Cerebellar nuclear complex (tissue), 1 donor: ENCODE data around the gene ZNF385C.
"Not testable (repeated sequence)": the region's sequence is repeated elsewhere in the genome, so short reads cannot be mapped to it uniquely, and the experiment has no call there.

ENCODE experiments used
- DNase-seq, 2 experiments: peaks; one replicate each; lab custom pipeline; 2025; lab: John Stamatoyannopoulos, UW

Gene ZNF385C

GRCh38 chr17:42050393-42051012 lies 47.8 kb downstream of the ZNF385C start, which contains the start of gene C17orf113:
TSS of gene C17orf113 (minus strand) at chr17:42050601. CDS start at chr17:42043376, 7,225 bp downstream.
- peak in 1 of 2 experiments; percentile 8 for DNase-seq

- DNase-seq, result no peak
These were observed 48.4 kb downstream of the ZNF385C start for GRCh38 chr17:42049834-42050392.

GRCh38 chr17:42047343-42047742 lies 50.9 kb downstream of the ZNF385C start:
- no peak for DNase-seq

GRCh38 chr17:42045719-42046118 lies 52.6 kb downstream of the ZNF385C start:
- no peak for DNase-seq

- DNase-seq, result no peak
These were observed 55.5 kb downstream of the ZNF385C start for GRCh38 chr17:42042598-42043319.

- DNase-seq, result no peak
These were observed 56.7 kb downstream of the ZNF385C start for GRCh38 chr17:42041619-42042018.

- no peak for DNase-seq
These were observed 57.5 kb downstream of the ZNF385C start for GRCh38 chr17:42040818-42041217.

GRCh38 chr17:42039794-42040763 lies 58.2 kb downstream of the ZNF385C start:
- no peak for DNase-seq

GRCh38 chr17:42038221-42038973 lies 59.9 kb downstream of the ZNF385C start:
- no peak for DNase-seq

GRCh38 chr17:42034059-42034458 lies 64.2 kb downstream of the ZNF385C start:
- DNase-seq, result no peak

- DNase-seq, result no peak
These were observed 66.7 kb downstream of the ZNF385C start for GRCh38 chr17:42031584-42031983.

- DNase-seq, result no peak
These were observed 69.5 kb downstream of the ZNF385C start for GRCh38 chr17:42028791-42029127.

GRCh38 chr17:42027961-42028790 lies 70.1 kb downstream of the ZNF385C start:
- DNase-seq, result no peak

GRCh38 chr17:42027590-42027889 lies 70.7 kb downstream of the ZNF385C start:
- no peak for DNase-seq

- no peak for DNase-seq
These were observed 71.2 kb downstream of the ZNF385C start for GRCh38 chr17:42026857-42027589.

- no peak for DNase-seq
These were observed 72.3 kb downstream of the ZNF385C start for GRCh38 chr17:42025936-42026335.

- DNase-seq, result no peak
These were observed 73.1 kb downstream of the ZNF385C start for GRCh38 chr17:42025191-42025579.

- no peak for DNase-seq
These were observed 74.5 kb downstream of the ZNF385C start for GRCh38 chr17:42023524-42024349.

GRCh38 chr17:42020845-42021244 lies 77.4 kb downstream of the ZNF385C start:
- not testable (repeated sequence) for DNase-seq
